Measurements from ENCODE around the gene NOTO. TPM values are rescaled to one million over a fixed set of nuclear protein-coding genes. Genes with fewer than 3 reads are reported as not detected.
"Not testable (repeated sequence)": the region's sequence is repeated elsewhere in the genome, so short reads cannot be mapped to it uniquely, and the experiment has no call there.

The NOTO gene, protein sequence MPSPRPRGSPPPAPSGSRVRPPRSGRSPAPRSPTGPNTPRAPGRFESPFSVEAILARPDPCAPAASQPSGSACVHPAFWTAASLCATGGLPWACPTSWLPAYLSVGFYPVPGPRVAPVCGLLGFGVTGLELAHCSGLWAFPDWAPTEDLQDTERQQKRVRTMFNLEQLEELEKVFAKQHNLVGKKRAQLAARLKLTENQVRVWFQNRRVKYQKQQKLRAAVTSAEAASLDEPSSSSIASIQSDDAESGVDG
- polyA plus RNA-seq = not detected

DNA sequence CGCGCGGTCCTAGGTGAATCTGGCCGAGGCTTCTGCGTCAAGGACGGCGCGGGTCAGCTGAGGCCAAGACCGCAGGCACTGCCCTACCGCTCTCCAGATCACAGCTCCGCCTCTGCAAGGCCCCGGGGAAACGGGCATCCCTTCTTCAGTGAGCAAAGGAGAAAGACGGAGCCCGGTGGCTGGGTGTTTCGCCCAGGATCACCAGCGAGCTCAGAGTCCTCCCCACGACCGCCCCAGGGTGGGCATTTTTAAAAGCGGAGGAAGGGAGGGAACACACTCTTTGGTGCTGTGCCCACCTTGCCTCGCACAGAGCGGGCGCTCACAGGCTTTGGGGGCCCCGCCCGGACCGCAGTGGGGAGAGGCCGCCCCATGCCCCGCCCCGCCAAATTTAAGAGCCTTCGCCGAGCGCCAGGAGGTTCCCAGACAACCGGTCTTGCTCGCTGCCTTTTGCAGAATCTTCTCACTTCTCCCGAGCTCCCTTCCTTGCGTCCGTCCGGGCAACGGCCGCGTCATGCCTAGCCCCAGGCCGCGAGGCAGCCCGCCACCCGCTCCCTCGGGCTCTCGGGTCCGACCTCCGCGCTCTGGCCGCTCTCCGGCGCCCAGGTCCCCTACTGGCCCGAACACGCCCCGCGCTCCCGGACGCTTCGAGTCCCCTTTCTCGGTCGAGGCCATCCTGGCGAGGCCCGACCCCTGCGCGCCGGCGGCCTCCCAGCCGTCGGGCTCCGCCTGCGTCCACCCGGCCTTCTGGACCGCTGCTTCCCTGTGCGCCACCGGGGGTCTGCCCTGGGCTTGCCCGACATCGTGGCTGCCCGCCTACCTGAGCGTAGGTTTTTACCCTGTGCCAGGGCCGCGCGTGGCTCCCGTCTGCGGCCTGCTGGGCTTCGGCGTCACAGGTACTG, at the start of gene NOTO:
Gene NOTO, plus strand, starts transcription at position 419 of the 899 bp plus-strand sequence. Its CDS starts 93 bp downstream, at position 512.
- H3K27ac Mint-ChIP-seq = no peak within 1 kb of the TSS
- H3K27me3 Mint-ChIP-seq (ENCODE audit: low read depth in 3 of 3) = peaks cover 9 to 36% (median 15%) of the 10 kb centered on the region in 3 donors
- H3K9me3 Mint-ChIP-seq = no peaks in the 10 kb centered on the region
- peaks cover 7 to 8% of the 10 kb centered on the region in 2 donors for H3K4me1 Mint-ChIP-seq
- H3K4me3 Mint-ChIP-seq = peak within 1 kb of the TSS; percentile 29 to 76 (median 46)
- H3K36me3 Mint-ChIP-seq = no peaks in the 10 kb centered on the region
- no peak for DNase-seq

DNA sequence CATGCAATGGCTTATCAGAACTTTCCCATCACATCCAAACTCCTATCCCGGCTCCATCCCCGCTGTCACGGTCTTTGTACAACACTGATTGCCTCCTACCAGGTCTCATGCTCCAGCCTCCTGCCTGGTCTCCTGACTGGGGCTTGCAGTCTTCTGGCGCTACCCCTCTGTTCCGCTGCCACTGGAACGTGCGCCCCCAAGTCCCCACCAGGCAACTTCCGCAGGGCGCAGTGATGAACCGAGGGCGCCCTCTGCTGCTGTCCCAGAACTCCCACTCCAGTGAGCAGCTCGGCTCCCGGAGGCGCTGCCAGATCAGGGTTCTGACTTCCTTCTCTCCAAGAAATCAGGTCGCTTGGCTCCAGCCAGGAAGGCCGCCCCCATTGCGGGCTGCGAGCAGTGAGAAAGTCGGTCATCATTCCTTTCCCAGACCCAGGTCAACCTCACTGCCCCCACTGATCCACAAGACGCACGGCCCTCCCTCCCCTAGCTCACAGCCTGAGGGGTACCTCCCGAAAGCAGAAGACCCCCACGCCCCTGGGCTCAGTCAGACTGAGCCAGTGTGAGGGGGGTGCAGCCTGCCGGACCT, 45.7 kb upstream of the NOTO start:
- Mint-ChIP-seq H3K36me3 (no peaks in the 10 kb centered on the region), H3K4me1 (no peaks in the 10 kb centered on the region), H3K9me3 (no peaks in the 10 kb centered on the region), H3K27ac (no peak overlapping the region), H3K27me3 (ENCODE audit: low read depth in 3 of 3) (peaks cover 5 to 16% (median 12%) of the 10 kb centered on the region in 3 donors), H3K4me3 (no peak overlapping the region)
- peak in 2 of 3 donors; percentile 15 to 46 for DNase-seq

DNA sequence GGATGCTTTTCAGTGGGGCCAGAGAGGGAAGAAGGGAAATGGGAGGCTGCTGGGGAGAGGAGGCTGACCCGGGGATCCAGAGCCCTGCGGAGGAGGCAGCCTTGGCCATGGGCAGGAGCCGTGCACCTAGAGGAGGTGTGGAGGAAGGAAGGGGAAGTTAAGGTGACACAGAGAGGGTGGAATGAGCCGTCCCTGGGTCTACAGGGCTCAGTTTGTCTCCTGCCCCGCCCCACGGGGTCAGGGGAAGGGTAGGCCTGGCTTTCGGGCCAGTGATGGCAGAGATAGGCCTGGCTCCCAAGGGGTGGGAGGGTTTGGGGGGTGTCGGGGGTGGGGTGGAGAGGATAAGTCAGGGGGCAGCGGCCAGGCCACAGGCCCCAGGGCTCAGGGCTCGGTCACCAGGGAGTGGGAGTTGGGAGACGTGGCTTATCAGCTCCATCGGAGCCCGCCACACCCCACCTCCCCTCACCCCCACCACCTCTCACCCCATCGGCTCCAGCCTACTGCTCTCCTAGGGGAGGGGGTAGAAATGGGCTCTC, 39.5 kb upstream of the NOTO start:
- no peak for DNase-seq
- no peak overlapping the region for H3K27ac Mint-ChIP-seq
- H3K36me3 Mint-ChIP-seq = no peaks in the 10 kb centered on the region
- no peaks in the 10 kb centered on the region for H3K9me3 Mint-ChIP-seq
- peaks cover 0 to 9% (median 2%) of the 10 kb centered on the region in 3 donors for H3K27me3 Mint-ChIP-seq (ENCODE audit: low read depth in 3 of 3)
- no peaks in the 10 kb centered on the region for H3K4me1 Mint-ChIP-seq
- no peak overlapping the region for H3K4me3 Mint-ChIP-seq

GRCh38 chr2:73163483-73164367, 38.6 kb upstream of the NOTO start:
- Mint-ChIP-seq H3K4me1 (no peaks in the 10 kb centered on the region), H3K27ac (no peak overlapping the region), H3K27me3 (ENCODE audit: low read depth in 3 of 3) (peaks cover 0 to 5% (median 2%) of the 10 kb centered on the region in 3 donors), H3K4me3 (no peak overlapping the region), H3K9me3 (no peaks in the 10 kb centered on the region), H3K36me3 (no peaks in the 10 kb centered on the region)
- peak; percentile 46 to 59 (median 48) for DNase-seq

DNA sequence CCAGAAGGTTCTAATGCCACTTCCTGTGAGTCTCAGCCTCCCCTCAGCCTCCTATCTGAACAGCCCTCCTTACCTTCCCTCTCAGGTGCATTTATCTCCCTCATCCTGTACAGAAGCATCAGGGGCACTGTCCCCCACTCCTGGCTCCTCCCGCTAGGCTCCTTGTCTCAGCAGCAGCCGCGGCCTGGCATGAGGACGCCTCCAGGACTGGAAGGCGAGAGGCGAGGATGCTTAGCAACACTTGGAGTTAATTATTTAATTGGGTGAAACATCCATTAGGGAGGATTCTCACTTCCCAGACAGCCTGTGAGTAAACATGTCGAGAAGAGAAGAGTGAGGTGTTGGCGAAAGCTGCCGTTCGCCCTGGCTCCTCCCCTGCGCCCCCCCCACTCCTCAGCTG, 36.4 kb upstream of the NOTO start:
- not testable (repeated sequence) for DNase-seq; H3K36me3 Mint-ChIP-seq; H3K27me3 Mint-ChIP-seq (ENCODE audit: low read depth in 3 of 3); H3K4me3 Mint-ChIP-seq; H3K27ac Mint-ChIP-seq; H3K9me3 Mint-ChIP-seq; H3K4me1 Mint-ChIP-seq

- not testable (repeated sequence) for H3K27me3 Mint-ChIP-seq (ENCODE audit: low read depth in 3 of 3); H3K4me3 Mint-ChIP-seq; DNase-seq; H3K27ac Mint-ChIP-seq; H3K4me1 Mint-ChIP-seq; H3K36me3 Mint-ChIP-seq; H3K9me3 Mint-ChIP-seq
Observed at GRCh38 chr2:73166813-73167212, 35.6 kb upstream of the NOTO start.

GRCh38 chr2:73168348-73168747, 34.0 kb upstream of the NOTO start:
- H3K4me3 Mint-ChIP-seq, H3K27ac Mint-ChIP-seq, H3K4me1 Mint-ChIP-seq: not testable (repeated sequence)

GRCh38 chr2:73170341-73170740, 32.0 kb upstream of the NOTO start:
- DNase-seq; H3K4me3 Mint-ChIP-seq; H3K27ac Mint-ChIP-seq; H3K4me1 Mint-ChIP-seq; H3K27me3 Mint-ChIP-seq (ENCODE audit: low read depth in 3 of 3); H3K9me3 Mint-ChIP-seq; H3K36me3 Mint-ChIP-seq: not testable (repeated sequence)

More at GRCh38 chr2:73168348-73168747, 34.0 kb upstream of the NOTO start:
- H3K27me3 Mint-ChIP-seq (ENCODE audit: low read depth in 3 of 3); H3K9me3 Mint-ChIP-seq; DNase-seq; H3K36me3 Mint-ChIP-seq: not testable (repeated sequence)

DNA sequence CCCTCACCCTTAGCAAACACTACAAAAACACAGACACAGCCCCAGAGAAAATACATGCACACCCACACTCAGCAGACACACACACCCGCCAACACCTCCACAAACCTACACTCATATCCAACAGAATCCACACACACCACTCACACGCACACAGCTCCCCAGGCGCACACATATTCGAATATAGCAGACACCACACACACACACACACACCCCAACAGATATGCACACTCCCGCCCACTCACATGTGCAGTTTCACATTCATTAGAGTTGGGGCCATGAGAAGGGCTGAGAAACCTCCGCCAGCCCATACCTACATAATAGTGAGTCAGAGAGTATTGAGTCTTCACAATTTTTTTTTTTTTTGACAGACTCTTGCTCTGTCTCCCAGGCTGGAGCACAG, 29.4 kb upstream of the NOTO start:
- no peak overlapping the region for H3K4me3 Mint-ChIP-seq
- no peaks in the 10 kb centered on the region for H3K36me3 Mint-ChIP-seq
- H3K4me1 Mint-ChIP-seq = peaks cover 13 to 16% of the 10 kb centered on the region in 2 donors
- DNase-seq = no peak
- H3K9me3 Mint-ChIP-seq = no peaks in the 10 kb centered on the region
- no peak overlapping the region for H3K27ac Mint-ChIP-seq
- H3K27me3 Mint-ChIP-seq (ENCODE audit: low read depth in 3 of 3) = peaks cover 4 to 8% (median 7%) of the 10 kb centered on the region in 3 donors

DNA sequence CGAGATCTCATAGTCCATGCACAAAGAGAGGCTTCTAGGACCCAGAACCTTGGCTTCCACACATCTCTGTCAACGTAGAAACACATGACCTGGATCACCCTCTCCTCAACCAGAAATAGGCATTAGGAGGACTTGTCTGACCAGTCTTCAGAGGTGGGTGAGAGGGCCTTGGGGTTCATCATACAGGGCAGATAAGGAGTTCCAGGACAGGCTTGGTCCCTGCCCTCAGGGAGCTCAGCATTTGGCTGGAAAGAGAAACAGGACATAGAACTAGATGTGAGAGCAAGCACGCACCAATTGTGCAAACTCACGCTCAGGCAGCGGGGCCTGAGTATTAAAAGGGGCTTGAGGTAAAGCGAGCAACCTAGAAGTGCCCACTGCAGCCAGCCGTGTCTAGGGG, 28.6 kb upstream of the NOTO start:
- no peaks in the 10 kb centered on the region for H3K36me3 Mint-ChIP-seq
- peak overlapping the region in 4 of 5 donors; percentile 3 to 45 (median 29) for H3K4me3 Mint-ChIP-seq
- no peak for DNase-seq
- no peak overlapping the region for H3K27ac Mint-ChIP-seq
- H3K4me1 Mint-ChIP-seq = peaks cover 13 to 16% of the 10 kb centered on the region in 2 donors
- H3K27me3 Mint-ChIP-seq (ENCODE audit: low read depth in 3 of 3) = peaks cover 6 to 8% (median 7%) of the 10 kb centered on the region in 3 donors
- no peaks in the 10 kb centered on the region for H3K9me3 Mint-ChIP-seq

GRCh38 chr2:73174244-73174643, 28.1 kb upstream of the NOTO start:
- no peak for DNase-seq
- H3K4me3 Mint-ChIP-seq = peak overlapping the region in 4 of 5 donors; percentile 14 to 49 (median 34)
- H3K36me3 Mint-ChIP-seq = no peaks in the 10 kb centered on the region
- no peaks in the 10 kb centered on the region for H3K9me3 Mint-ChIP-seq
- H3K27ac Mint-ChIP-seq = no peak overlapping the region
- peaks cover 4 to 7% (median 7%) of the 10 kb centered on the region in 3 donors for H3K27me3 Mint-ChIP-seq (ENCODE audit: low read depth in 3 of 3)
- H3K4me1 Mint-ChIP-seq = peaks cover 13 to 16% of the 10 kb centered on the region in 2 donors

GRCh38 chr2:73174941-73175662, 27.3 kb upstream of the NOTO start:
- peaks cover 6 to 11% (median 7%) of the 10 kb centered on the region in 3 donors for H3K27me3 Mint-ChIP-seq (ENCODE audit: low read depth in 3 of 3)
- peaks cover 13 to 16% of the 10 kb centered on the region in 2 donors for H3K4me1 Mint-ChIP-seq
- no peak overlapping the region for H3K27ac Mint-ChIP-seq
- peak overlapping the region; percentile 49 to 71 (median 68) for H3K4me3 Mint-ChIP-seq
- peak in 1 of 3 donors; percentile 7 for DNase-seq
- H3K9me3 Mint-ChIP-seq = no peaks in the 10 kb centered on the region
- H3K36me3 Mint-ChIP-seq = no peaks in the 10 kb centered on the region
